ENCODE data around the gene CCDC71. TPM values are rescaled to one million over a fixed set of nuclear protein-coding genes. Genes with fewer than 3 reads are reported as not detected.
A peak's percentile ranks its signal among the peaks of the same experiment; 100 is the strongest.

CCDC71 gene
- total and polyA plus RNA-seq, 2 experiments from 2014 or later: 0.60 to 36.5 TPM

DNA sequence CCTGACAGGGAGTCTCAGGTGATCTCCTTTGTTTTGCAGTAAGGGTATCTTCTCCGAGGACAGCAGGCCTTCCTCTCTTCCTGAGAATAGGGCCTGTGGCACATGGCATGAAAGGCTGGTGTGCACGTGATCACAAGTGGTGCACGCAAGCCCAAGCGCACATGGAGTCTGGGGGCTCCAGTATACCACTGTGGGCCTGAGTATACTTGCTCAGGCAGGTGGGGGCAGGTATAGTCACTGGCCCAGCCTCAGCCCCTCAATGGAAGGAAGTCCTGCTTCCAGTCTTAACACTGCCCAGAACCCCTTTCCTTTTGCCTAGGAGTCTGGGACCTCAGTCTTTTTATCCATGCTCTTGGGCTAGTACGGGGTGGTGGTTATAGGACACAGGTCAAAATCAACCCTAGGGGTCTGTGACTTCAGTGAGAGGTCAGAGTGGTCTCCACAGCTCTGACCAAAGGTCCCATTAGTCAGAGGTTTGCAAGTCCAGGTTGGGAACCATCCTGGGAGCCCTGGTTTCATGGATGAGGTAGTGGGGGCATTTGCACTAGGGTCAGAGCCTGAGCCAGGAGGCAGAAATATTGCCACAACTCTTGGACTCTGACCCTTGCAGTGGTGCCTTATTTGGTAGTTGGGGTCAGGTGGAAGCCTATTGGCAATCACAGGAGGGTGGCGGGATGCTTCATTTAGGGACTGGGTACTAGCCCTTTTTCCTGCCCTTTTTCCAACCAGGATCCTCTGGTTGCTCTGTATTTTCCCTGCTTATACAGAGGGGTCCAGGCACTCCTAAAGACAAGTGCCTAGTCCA, 823 bp upstream of the CCDC71 start:
- H3K9me3 ChIP-seq (ENCODE audit: low read depth): no peaks in the 10 kb centered on the region
- peak overlapping the region; percentile 88 for H3K4me3 ChIP-seq
- peaks cover 36% of the 10 kb centered on the region for H3K79me2 ChIP-seq
- 95% methylated on average over 6 of the region's 6 CpGs for WGBS (ENCODE audit: low lambda C conversion rate, missing lambda C conversion rate)
- DNase-seq (ENCODE audit: low spot score): no peak
- H2AFZ ChIP-seq: peak overlapping the region; percentile 98
- H3K4me1 ChIP-seq (ENCODE audit: insufficient read depth): peaks cover 25% of the 10 kb centered on the region
- peak overlapping the region; percentile 98 for H3K4me2 ChIP-seq
- no peaks in the 10 kb centered on the region for H4K20me1 ChIP-seq (ENCODE audit: insufficient read depth, poor library complexity, severe bottlenecking)
- no peaks in the 10 kb centered on the region for H3K27me3 ChIP-seq
- TF ChIP-seq, protein P1, sequence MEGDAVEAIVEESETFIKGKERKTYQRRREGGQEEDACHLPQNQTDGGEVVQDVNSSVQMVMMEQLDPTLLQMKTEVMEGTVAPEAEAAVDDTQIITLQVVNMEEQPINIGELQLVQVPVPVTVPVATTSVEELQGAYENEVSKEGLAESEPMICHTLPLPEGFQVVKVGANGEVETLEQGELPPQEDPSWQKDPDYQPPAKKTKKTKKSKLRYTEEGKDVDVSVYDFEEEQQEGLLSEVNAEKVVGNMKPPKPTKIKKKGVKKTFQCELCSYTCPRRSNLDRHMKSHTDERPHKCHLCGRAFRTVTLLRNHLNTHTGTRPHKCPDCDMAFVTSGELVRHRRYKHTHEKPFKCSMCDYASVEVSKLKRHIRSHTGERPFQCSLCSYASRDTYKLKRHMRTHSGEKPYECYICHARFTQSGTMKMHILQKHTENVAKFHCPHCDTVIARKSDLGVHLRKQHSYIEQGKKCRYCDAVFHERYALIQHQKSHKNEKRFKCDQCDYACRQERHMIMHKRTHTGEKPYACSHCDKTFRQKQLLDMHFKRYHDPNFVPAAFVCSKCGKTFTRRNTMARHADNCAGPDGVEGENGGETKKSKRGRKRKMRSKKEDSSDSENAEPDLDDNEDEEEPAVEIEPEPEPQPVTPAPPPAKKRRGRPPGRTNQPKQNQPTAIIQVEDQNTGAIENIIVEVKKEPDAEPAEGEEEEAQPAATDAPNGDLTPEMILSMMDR (IDR thresholded peaks at IDR 0.05; ENCODE audit: poor library complexity): no peak
- TF ChIP-seq EZH2 (IDR thresholded peaks at IDR 0.05; ENCODE audit: borderline replicate concordance) (no peak), EZH2phosphoT487 (IDR thresholded peaks at IDR 0.05; ENCODE audit: low read depth, severe bottlenecking, unreplicated experiment) (no peak)
- H3K27ac ChIP-seq: peak overlapping the region; percentile 67
- no peaks in the 10 kb centered on the region for H3K36me3 ChIP-seq (replicated peaks; ENCODE audit: insufficient read depth, low read depth)
- H3K9me2 ChIP-seq (replicated peaks; ENCODE audit: insufficient read depth): no peaks in the 10 kb centered on the region

DNA sequence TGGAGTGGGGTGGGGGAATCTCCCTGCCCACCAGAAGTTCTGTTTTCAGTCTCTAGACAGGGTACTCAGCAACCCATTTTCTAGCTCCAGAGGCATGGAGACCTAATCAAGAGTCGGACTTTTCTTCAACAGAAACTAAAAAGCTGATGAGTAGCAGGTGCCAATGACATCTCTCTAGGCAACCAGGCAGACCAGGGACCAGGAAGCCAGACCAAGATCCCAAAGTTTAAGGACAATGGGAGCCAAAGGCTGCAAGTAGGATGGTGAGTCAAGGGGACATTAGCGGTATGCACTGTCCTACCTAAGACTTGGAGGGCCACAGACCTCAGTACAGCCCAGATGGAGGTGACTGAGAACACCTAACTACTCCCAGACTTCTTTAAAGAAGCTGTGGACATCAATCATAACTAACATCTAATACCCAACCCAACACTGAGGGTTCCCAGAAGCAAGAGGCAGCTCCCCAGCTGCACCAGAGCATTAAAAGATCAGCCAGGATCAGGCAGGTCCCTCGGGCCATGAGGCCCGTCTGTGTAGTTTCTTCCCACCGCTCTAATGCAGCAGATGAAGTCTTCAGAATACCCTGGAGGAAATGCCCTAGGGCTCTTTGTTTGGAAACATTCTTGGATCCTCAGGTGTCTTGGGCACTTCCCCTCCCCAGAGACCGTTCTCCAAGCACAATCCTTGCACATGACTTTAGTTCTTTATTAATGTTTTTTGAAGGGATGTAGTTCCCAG, 979 bp downstream of the CCDC71 start:
- Histone ChIP-seq H3K4me3 (peak overlapping the region; percentile 88), H3K36me3 (replicated peaks; ENCODE audit: insufficient read depth, low read depth) (no peaks in the 10 kb centered on the region), H3K4me1 (ENCODE audit: insufficient read depth) (peaks cover 17% of the 10 kb centered on the region), H4K20me1 (ENCODE audit: insufficient read depth, poor library complexity, severe bottlenecking) (no peaks in the 10 kb centered on the region), H3K9me3 (ENCODE audit: low read depth) (no peaks in the 10 kb centered on the region), H3K27me3 (no peaks in the 10 kb centered on the region), H3K79me2 (peaks cover 23% of the 10 kb centered on the region), H3K4me2 (peak overlapping the region; percentile 98), H2AFZ (peak overlapping the region; percentile 98), H3K9me2 (replicated peaks; ENCODE audit: insufficient read depth) (no peaks in the 10 kb centered on the region), H3K27ac (peak overlapping the region; percentile 67)
- WGBS (ENCODE audit: low lambda C conversion rate, missing lambda C conversion rate): 33% methylated on average over 6 of the region's 6 CpGs
- TF ChIP-seq EZH2 (IDR thresholded peaks at IDR 0.05; ENCODE audit: borderline replicate concordance) (no peak), EZH2phosphoT487 (IDR thresholded peaks at IDR 0.05; ENCODE audit: low read depth, severe bottlenecking, unreplicated experiment) (no peak)
- TF ChIP-seq, protein P1 (IDR thresholded peaks at IDR 0.05; ENCODE audit: poor library complexity): no peak
- no peak for DNase-seq (ENCODE audit: low spot score)

DNA sequence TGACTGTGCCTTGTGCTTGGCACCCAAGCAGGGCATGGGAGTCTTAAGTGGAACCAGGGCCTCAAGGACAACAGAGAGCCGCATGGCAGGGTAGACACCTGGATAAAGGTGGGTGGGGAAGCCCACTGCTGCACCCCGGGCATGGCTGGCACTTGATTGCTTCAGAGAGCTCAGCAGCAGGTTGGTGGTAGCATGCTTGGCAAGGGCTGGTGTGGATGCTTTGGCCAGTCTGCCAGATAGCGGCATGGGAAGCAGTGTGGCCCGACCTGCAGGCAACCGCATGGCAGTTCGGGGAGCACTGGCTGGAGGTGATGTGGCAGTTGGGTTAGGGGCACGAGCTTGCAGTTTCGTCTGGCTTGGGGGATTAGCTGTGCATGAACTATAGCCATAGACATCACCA, 2.5 kb downstream of the CCDC71 start:
- no peaks in the 10 kb centered on the region for H3K9me2 ChIP-seq (replicated peaks; ENCODE audit: insufficient read depth)
- no peak overlapping the region for H3K27ac ChIP-seq
- H2AFZ ChIP-seq: no peak overlapping the region
- TF ChIP-seq EZH2 (IDR thresholded peaks at IDR 0.05; ENCODE audit: borderline replicate concordance) (no peak), EZH2phosphoT487 (IDR thresholded peaks at IDR 0.05; ENCODE audit: low read depth, severe bottlenecking, unreplicated experiment) (no peak)
- TF ChIP-seq, protein P1 (IDR thresholded peaks at IDR 0.05; ENCODE audit: poor library complexity): no peak
- no peaks in the 10 kb centered on the region for H4K20me1 ChIP-seq (ENCODE audit: insufficient read depth, poor library complexity, severe bottlenecking)
- H3K4me1 ChIP-seq (ENCODE audit: insufficient read depth): peaks cover 15% of the 10 kb centered on the region
- no peak for DNase-seq (ENCODE audit: low spot score)
- no peaks in the 10 kb centered on the region for H3K27me3 ChIP-seq
- peaks cover 23% of the 10 kb centered on the region for H3K79me2 ChIP-seq
- H3K9me3 ChIP-seq (ENCODE audit: low read depth): no peaks in the 10 kb centered on the region
- H3K36me3 ChIP-seq (replicated peaks; ENCODE audit: insufficient read depth, low read depth): no peaks in the 10 kb centered on the region
- 93% methylated on average over 8 of the region's 8 CpGs for WGBS (ENCODE audit: low lambda C conversion rate, missing lambda C conversion rate)
- H3K4me3 ChIP-seq: no peak overlapping the region
- no peak overlapping the region for H3K4me2 ChIP-seq

Measured in hepatocyte (in vitro differentiated cells).